Activated T-helper 9 cell treated with anti-CD3 and anti-CD28 coated beads, Interleukin-2, amount 50 U/mL, for 16 hours (primary cell): ENCODE data around the gene SASH3.

Experiments
- DNase-seq: peaks from one replicate; pipeline ENCODE4 v3.0.0-alpha.2; 2020; ENCODE audit warnings: low read depth

Gene SASH3

GRCh38 chrX:129783291-129783713 is 3.6 kb downstream of the SASH3 start:
- DNase-seq: no peak

- DNase-seq: no peak
Observed at GRCh38 chrX:129784371-129784770, 4.6 kb downstream of the SASH3 start.

GRCh38 chrX:129785160-129785947 is 5.6 kb downstream of the SASH3 start:
- DNase-seq: no peak

GRCh38 chrX:129786210-129786651 is 6.5 kb downstream of the SASH3 start:
- no peak for DNase-seq

GRCh38 chrX:129787336-129788055 is 7.7 kb downstream of the SASH3 start:
- no peak for DNase-seq

- DNase-seq: no peak
Observed at GRCh38 chrX:129788527-129788926, 8.8 kb downstream of the SASH3 start.

GRCh38 chrX:129790146-129790545 is 10.4 kb downstream of the SASH3 start:
- DNase-seq: no peak

- DNase-seq: no peak
Observed at GRCh38 chrX:129790808-129791207, 11.1 kb downstream of the SASH3 start.

GRCh38 chrX:129791336-129791735 is 11.6 kb downstream of the SASH3 start:
- no peak for DNase-seq

- DNase-seq: no peak
Observed at GRCh38 chrX:129791961-129792570, 12.3 kb downstream of the SASH3 start.

- DNase-seq: no peak
Observed at GRCh38 chrX:129792586-129793291, 13.0 kb downstream of the SASH3 start.

GRCh38 chrX:129793604-129794191 is 13.9 kb downstream of the SASH3 start:
- no peak for DNase-seq

- DNase-seq: no peak
Observed at GRCh38 chrX:129795584-129795983, 15.8 kb downstream of the SASH3 start.

- DNase-seq: no peak
Observed at GRCh38 chrX:129797251-129797906, 17.6 kb downstream of the SASH3 start.

- no peak for DNase-seq
Observed at GRCh38 chrX:129798456-129798855, 18.7 kb downstream of the SASH3 start.

GRCh38 chrX:129798888-129799287 is 19.1 kb downstream of the SASH3 start:
- peak; percentile 26 for DNase-seq

GRCh38 chrX:129800186-129800585 is 20.4 kb downstream of the SASH3 start:
- no peak for DNase-seq

GRCh38 chrX:129802863-129803262 is 23.1 kb downstream of the SASH3 start:
- DNase-seq: no peak

- DNase-seq: no peak
Observed at GRCh38 chrX:129804806-129805205, 25.1 kb downstream of the SASH3 start.

GRCh38 chrX:129808158-129808828 is 28.5 kb downstream of the SASH3 start:
- no peak for DNase-seq
